Kidney capillary endothelial cell (primary cell): Measurements from ENCODE around the gene LRRC43.
A peak's percentile ranks its signal among the peaks of the same experiment; 100 is the strongest.
"Not testable (repeated sequence)": the region's sequence is repeated elsewhere in the genome, so short reads cannot be mapped to it uniquely, and the experiment has no call there.

ENCODE experiments used
- DNase-seq: peaks from one replicate; pipeline ENCODE4 v3.0.0-alpha.2; 2018; ENCODE audit warnings: low spot score

Gene LRRC43

GRCh38 chr12:122192441-122192840, 9.5 kb downstream of the LRRC43 start:
- DNase-seq, result no peak

GRCh38 chr12:122194804-122195203, 11.9 kb downstream of the LRRC43 start:
- no peak for DNase-seq

GRCh38 chr12:122195405-122195804, 12.5 kb downstream of the LRRC43 start:
- DNase-seq, result no peak

GRCh38 chr12:122197612-122197966, 14.7 kb downstream of the LRRC43 start:
- DNase-seq, result no peak

- DNase-seq, result no peak
These were observed 16.8 kb downstream of the LRRC43 start for GRCh38 chr12:122199484-122200355.

- DNase-seq, result no peak
These were observed 17.7 kb downstream of the LRRC43 start for GRCh38 chr12:122200541-122201175.

- DNase-seq, result no peak
These were observed 18.5 kb downstream of the LRRC43 start for GRCh38 chr12:122201381-122201780.

- no peak for DNase-seq
These were observed 19.1 kb downstream of the LRRC43 start for GRCh38 chr12:122202017-122202416.

- not testable (repeated sequence) for DNase-seq
These were observed 19.9 kb downstream of the LRRC43 start for GRCh38 chr12:122202811-122203210.

- DNase-seq, result peak; percentile 36
These were observed 20.6 kb downstream of the LRRC43 start, which contains the start of gene B3GNT4 for GRCh38 chr12:122203301-122204166. B3GNT4 (plus strand) TSS chr12:122203709; CDS start chr12:122204619, 910 bp downstream.

GRCh38 chr12:122204167-122205052, 21.5 kb downstream of the LRRC43 start:
- DNase-seq, result no peak

GRCh38 chr12:122205053-122205925, 22.4 kb downstream of the LRRC43 start:
- no peak for DNase-seq

GRCh38 chr12:122206111-122206881, 23.4 kb downstream of the LRRC43 start:
- DNase-seq, result no peak

- DNase-seq, result no peak
These were observed 24.1 kb downstream of the LRRC43 start for GRCh38 chr12:122206976-122207375.

- no peak for DNase-seq
These were observed 24.5 kb downstream of the LRRC43 start for GRCh38 chr12:122207391-122207790.

- DNase-seq, result no peak
These were observed 25.3 kb downstream of the LRRC43 start for GRCh38 chr12:122208073-122208820.

- no peak for DNase-seq
These were observed 32.8 kb downstream of the LRRC43 start for GRCh38 chr12:122215771-122216170.

GRCh38 chr12:122216445-122216844, 33.5 kb downstream of the LRRC43 start:
- DNase-seq, result no peak
